HG03039 (cell line): Measurements from ENCODE around the gene TMEM236.

ENCODE experiments used
- ATAC-seq: cut with Tn5 transposase; IDR thresholded peaks from one replicate; pipeline ENCODE4 v1.9.1; 2021; ENCODE audit warnings: mild to moderate bottlenecking, moderate library complexity; ENCODE audit not compliant: unreplicated experiment

Gene TMEM236

DNA sequence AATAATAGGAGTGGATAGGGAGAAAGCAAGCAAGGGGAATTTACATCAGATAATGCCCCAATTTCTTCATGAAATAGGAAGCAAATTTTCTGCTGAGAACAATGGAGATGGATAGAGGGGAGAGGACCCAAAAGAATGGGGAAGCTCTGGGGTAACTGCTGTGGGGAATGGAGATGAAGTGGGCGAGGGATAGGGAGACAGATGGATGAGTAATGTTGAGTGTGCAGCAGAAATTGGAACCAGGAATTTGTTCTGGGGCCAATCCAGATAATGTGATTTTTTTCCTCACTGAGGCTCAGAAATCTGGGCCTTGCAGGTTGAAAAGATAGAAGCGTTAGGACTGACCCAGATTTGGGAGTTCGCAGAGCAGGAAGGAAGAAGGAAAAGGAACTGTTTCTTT lies 32.7 kb downstream of the TMEM236 start:
- ATAC-seq: no peak

DNA sequence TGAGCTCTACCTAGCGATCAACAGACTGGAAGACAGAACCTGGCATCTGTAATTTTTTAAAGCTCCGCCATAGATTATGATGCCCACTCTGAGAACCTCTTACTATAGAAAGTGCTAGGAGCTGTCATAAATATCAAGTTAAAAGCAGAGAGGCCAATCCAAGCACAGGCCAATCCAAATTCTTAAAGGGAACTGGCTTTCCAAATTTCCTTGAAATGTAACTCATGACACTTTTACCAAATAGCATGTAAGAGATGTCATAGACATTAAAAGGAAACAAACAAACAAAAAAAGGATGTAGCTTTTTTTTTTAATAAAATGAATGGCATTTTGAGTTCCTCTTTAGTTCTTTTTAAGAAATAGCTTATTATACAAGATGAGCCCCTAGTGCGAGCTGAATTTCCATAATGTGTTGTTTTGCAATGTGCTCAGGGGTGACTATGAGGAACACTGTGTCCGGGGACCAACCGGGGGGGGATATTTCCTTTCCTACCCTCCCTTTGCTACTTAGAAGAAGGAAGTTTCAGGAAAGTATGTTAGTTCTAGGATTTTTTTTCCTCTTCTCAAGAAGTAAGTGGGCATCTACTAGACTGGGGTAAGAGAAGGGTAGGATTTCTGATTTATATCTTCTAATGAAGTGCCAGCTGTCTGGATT lies 33.4 kb downstream of the TMEM236 start:
- no peak for ATAC-seq

DNA sequence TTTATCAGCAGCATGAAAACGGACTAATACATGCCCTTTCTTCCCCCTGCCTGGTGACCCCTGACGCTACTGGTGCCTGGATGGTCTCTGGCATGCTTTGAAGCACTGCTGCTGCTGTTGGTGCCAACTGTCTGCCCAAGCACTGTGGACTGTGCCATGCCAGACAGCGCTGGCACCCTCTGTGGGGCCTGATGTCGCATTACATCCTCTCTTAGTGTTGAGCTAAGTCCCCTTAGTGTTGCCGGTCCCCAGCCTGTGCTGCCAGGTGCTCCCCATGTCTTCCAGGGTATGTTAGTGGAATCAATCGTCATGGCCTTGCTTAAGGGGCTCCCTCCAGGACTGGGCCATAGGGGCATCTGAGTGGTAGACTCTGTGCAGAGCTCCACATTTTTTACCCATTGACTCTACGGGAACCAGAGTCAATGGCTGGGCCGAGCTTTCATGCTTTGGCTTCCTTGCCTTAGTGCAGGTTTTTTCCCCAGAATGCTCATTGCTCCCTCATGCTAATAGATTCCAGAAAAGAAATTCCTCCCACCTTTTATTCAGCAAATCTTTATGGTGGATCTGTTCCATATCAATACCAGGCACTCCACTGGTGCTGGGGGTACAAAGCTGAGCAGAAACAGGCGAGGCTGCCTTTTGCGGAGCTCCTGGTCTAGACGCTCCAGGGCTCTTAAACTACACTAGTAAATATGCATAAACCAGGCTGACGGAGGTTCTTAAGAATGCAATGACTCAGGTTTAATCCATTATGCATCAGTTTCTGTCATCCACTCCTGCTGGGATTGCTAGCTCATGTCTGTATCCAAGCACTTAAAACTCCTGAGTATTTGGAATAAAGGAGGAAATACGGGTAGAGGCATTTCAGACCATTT lies 35.3 kb downstream of the TMEM236 start:
- ATAC-seq: no peak

DNA sequence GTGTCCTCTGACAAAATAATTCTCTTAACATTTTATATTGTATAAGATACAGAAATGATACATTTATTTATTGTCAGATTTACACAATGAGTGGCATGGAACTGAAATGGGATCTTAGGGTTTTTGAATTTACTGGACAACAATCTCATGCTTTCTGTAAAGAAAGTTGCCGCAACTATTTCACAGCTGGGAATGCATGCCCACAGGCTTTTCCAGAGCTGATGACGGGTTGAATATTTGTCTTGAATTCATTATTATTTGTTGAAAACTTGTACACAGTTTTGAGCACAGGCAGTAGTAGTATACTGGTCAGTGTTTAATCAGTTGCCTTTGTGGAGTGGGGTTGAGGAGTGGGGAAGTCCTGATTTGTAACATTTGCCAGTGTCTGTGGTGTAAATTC lies 36.6 kb downstream of the TMEM236 start:
- ATAC-seq: no peak

DNA sequence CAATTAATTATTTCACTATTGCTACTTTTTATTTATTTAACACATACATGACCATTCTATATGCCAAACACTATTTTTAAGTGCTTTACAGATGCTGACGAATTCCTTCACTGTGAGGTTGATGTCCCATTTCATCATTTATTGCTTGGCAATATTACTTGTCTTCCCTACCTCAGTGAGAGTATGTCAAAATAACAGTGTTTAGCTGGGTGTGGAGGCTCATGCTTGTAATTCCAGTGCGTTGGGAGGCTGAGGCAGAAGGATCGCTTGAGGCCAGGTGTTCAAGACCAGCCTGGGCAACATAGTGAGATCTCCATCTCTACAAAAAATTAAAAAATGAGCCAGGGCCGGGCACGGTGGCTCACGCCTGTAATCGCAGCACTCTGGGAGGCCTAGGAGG lies 37.4 kb downstream of the TMEM236 start:
- ATAC-seq: no peak

DNA sequence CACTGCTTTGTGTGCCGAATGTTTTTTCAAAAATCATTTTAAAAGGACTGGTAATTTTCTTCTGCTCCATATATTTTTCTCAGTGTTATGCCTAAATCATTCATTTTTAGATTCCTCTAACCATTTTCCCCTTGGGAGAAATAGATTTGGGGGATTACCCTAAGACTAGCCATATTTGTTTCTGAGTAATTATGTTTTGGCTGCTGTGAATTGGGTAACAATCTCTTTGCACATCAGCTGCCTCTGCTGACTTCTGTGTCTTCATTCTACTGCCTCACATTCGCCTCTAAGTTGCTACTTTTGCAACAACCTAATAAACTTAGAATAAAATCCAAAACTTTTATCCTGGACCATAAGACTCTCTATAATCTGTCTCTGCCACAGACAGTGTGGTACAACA lies 38.6 kb downstream of the TMEM236 start:
- no peak for ATAC-seq

DNA sequence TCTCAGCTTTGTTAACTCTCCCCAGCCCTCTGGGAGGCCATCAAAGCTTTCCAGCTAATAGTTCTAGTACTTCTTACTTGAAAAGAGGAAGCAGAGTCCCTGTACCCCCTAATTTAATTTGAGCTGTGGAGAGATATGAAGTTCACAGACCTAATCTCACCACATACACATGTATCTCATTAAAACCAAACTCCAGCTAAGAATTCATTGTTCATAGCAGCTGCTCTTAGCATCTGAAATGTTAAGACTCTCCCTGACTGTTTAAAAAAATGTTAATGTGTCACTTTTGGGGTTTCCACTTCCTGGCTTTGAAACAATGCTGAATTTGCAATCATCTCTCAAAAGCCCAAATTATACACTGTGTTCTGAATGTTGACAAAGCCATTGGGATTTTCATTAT lies 41.0 kb downstream of the TMEM236 start:
- ATAC-seq: no peak

DNA sequence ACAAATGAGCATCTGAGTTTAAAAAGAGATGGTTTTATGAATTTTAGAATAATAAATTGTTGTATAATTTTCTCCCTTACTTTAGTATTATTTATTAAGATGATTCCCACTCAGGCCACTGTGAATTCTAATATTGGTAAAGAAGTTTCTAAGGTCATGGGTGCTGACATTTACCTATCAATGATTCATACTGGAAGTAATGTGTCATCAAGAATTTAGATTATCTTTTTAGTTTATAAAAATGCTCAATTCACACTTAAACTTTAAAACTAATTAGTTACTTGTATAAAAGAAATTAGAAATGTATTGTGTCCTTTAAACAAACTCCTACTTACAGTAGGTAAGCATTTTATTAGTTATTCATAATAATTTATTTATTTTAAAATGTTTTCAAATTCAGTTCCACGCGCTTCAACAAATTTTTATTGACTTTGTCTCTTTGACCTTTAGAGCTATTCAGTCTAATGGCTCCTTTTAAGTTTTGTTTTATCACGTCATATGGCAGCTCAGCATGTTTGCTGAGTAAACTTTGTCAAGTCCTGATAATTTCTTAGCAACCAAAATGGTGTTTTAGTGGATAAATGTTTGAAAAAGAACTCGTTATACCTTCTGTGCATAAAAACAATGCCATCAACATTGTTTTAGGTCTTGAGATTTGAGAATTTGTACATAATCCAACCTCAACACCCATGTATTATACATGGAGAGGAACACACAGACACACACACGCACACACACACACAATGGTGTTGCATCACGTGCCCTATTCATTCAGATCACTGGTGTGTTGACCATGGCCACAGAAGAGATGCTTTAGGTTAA lies 42.0 kb downstream of the TMEM236 start:
- no peak for ATAC-seq

DNA sequence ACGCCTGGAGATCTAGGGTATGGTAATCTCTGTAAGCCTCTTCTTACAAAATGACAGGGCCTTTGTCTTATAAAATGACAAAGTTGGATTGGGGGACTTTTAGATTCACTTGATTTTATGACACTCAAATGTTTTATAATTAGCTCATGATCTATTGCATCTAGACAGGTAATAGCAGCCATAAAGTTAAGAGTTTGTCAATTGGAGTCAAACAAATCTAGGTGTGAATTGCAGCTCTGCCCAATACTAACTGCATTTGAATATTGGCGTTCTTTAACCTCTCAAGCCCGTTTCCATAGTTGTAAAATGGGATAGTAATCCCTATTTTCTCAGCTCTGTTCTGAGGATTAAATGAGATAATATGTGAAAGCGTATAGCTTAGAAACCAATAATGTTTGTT lies 43.1 kb downstream of the TMEM236 start:
- ATAC-seq: no peak

DNA sequence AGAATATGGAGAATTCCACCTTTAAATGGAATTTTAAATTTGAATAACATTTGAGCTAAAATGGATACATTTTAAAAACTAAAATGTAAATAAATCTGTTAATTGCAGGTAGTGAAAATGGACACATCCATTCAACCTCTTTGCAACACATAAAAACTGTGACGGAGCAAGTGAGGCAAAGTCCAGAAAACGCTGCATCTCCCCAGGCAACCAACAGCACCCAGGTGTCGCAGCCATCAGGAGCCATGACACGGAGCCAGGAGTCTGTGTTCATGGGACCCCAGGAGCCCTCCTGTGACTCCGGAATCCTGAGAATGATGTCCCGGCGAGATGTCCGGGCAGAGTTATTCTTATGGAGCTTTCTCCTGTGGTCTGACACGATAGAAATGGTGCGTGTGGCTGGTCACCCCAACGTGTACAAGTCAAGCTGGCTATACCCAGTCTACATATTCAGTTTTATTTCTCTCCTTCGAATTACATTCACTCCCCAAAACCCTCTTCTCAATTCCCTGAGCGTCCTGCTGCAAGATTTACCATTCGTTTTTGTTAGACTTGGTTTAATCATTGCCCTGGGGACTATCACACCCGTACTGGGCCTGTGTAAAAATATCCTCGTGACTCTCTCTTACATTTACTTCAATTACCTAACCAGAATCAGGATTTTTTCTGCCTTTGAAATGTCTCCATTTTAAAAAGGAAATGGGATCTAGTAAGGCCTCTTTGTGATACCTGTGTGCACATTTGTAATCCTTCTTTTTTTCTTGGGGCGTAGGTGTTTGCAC lies 44.0 kb downstream of the TMEM236 start:
- no peak for ATAC-seq

DNA sequence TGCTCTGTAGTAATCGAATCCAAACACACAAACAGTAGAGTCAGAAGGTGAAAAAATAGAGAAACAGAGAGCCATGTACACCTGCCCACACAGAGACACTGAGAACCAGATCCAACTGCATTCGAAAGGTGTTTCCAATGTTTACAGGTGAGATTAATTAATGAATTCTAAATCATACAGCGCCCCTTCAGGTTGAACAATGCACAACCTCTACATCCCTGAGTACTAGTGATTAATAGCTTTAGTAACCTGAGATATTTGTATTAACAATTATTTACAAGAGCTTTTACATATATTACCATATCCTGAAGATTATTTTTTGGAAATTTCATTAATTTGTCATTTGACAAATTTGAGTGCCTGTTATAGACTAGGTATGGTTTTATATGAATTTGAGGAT lies 49.5 kb downstream of the TMEM236 start:
- no peak for ATAC-seq

DNA sequence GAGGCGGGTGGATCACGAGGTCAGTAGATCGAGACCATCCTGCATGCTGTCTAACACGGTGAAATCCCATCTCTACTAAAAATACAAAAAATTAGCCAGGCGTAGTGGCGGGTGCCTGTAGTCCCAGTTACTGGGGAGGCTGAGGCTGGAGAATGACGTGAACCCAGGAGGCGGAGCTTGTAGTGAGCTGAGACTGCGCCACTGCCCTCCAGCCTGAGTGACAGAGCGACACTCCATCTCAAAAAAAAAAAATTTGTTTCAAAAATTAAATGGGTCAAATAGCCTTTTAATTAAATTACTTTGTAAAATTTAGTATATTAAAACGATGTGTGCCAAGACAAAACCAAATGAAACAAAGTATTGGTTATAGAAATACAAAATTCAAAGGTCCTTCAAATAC lies 50.3 kb downstream of the TMEM236 start:
- no peak for ATAC-seq

DNA sequence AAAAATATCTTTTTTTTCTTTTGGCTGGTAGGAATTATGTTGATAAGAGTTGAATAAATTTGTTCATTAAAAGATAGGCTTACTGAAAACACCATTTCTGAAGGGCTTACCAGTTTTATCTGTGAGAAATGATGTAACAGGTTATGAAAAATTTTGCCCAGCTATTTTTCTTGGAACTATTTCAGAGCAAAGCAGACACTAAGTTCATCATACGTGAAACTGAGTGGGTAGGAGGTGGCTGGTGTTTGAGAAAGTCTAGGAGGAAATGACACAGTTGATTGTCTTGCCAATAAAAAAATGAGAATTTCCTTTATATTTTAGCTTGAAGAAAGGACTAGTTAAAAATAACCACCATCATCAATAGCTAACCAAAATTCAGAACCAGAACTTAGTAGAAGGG lies 51.0 kb downstream of the TMEM236 start:
- ATAC-seq: no peak

DNA sequence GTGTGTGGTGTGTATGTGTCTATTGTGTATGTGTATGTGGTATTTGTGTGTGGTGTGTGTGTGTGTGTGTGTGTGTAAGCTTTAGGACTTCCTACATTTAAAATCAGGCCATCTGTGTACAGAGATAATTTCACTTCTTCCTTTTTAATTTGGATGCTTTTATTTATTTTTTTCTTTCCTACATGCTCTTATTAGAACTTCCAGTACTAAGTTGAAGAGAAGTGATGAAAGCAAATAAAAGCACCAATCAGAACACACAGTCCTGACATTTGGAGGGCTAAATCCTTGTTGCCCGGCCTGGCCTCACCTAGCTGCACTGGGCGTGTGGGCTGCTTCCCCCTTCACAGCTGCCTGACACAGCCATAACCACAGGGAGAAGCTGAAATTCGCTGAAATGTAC lies 53.3 kb downstream of the TMEM236 start:
- ATAC-seq: no peak

DNA sequence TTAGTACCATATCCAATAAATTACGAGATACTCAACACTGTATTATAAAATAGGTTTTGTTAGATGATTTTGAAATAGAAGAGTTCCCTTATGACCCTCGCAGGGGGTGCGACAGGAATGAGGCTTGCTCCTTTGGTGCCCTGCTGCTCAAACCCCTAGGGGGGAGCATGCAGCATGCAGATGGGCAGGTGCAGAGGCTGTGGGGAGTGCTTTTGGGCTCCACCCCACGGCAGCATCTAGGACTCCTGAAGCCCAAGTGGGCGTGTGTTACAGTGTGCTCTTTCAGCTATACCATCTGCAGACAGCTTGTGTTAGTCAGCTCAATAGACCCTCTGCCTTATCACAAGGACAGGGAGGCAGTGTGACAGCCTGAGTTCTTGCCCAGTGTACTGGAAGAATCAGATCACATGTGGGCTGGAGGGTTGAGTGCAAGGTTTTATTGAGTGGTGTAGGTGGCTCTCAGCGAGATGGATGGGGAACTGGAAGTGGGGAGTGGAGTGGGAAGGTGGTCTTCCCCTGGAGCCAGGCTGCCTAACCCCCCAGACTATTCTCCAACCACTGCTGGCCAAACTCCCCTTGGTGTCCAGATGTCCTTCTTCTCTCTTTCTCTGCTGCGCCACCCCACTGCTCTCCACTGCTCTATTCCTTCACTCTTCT lies 54.0 kb downstream of the TMEM236 start:
- ATAC-seq: no peak

DNA sequence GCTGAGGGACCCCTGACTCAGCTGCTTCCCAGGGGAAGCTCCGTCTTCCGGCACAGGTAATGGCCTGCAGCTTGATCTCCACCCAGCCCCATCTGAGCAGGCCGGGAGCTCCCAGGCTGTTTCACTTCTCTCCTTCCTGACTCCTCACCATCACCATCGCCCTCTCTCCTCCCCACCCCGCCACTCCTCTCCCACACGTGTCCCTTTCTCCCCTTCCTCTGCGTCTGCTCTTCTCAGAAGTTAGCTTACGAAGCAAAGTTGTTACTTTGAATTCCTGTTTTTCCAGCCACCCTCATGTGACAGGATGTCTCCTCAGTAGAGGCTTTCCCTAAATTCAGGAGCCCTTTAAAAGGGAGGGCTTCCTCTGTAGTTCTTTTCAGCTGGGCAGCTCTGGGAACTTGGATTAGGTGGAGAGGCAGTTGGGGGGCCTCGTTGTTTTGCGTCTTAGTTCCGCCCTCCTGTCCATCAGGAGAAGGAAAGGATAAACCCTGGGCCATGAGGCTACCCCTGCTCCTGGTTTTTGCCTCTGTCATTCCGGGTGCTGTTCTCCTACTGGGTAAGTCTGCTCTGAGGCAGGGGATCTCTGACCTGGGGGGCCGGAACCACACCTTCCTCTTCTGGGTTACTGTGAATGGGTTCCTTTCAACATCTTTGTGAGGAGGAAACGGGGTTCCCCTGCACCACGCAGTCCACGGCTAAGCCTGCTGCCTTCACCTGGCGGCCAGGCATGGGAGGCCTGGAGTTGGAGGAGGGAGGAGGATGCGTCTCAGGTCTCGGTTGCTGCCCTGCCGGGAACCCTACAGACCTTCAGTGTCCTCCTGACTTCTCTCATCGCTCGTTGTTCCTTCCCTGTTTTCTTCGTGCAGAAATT lies 57.2 kb downstream of the TMEM236 start, which contains the start of gene MRC1:
Gene MRC1 (plus strand): TSS at position 378 of the 871 bp plus-strand sequence. CDS start 118 bp downstream, at position 496.
- no peak for ATAC-seq

DNA sequence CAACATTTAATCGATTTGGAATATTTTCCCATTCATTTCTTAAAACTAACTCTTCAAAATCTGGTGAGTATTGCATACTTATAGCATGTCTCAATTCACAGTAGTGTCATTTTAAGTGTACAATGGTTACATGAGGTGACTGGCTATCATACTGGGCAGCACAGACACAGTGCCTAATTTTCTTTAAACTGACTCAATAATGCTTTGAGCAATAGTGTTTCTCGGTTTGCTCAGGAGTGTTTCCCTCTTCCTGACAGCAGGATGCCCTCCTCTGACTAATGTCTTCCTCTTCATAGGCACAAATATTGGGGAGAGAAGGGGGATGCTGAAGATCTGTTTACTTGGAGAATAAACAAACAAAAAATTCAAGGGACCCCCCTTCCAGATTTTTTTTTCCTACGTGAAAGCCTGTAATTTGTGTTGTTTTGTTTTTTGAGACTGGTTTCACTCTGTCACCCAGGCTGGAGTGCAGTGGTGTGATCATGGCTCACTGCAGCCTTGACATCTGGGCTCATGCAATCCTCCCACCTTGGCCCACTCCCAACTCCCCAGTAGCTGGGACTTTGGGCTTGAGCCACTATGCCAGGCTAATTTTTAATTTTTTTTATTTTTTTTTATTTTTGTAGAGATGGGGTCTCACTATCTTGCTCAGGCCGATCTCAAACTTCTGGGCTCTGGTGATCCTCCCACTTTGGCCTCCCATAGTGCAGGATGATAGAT lies 59.3 kb downstream of the TMEM236 start:
- no peak for ATAC-seq

DNA sequence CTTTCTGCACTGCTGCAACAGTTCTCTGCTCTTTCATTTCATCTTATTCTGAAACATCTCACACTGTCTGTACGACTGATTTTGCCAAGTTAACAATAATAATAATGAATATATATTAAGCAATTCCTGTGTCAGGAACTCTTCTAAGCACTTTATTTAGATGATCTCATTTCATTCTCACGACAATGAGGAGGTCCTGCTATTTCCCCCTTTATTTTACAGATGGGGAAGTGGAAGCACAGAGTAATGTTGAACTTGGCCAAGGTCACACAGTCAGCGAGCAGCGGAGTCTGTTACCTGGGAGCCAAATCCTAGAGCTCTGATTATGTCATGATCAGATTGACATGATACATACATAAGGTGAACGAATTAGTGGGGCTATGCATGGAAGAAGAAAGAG lies 63.0 kb downstream of the TMEM236 start:
- no peak for ATAC-seq

DNA sequence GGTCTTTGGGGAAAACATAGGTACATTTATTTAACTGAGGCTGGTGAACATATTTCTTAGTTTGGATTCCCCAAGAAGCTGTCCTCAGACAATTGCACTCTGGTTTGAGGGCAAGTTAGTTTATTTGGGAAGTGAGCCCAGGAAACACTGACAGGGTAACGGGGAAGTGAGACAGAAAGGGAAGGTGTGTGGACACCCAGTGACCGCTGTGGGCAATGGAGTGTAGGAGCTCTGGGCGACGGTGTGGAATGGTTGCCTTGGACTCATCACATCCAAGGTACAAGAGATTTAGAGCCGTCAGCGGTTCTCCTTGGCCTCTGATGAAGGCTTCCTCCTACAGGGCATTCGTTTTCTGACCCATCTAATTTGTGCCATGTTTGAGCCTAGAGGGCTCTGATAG lies 64.2 kb downstream of the TMEM236 start:
- ATAC-seq: no peak
